ENCODE results near the gene RBL2.
"Not testable (repeated sequence)": the region's sequence is repeated elsewhere in the genome, so short reads cannot be mapped to it uniquely, and the experiment has no call there.

RBL2 gene

DNA sequence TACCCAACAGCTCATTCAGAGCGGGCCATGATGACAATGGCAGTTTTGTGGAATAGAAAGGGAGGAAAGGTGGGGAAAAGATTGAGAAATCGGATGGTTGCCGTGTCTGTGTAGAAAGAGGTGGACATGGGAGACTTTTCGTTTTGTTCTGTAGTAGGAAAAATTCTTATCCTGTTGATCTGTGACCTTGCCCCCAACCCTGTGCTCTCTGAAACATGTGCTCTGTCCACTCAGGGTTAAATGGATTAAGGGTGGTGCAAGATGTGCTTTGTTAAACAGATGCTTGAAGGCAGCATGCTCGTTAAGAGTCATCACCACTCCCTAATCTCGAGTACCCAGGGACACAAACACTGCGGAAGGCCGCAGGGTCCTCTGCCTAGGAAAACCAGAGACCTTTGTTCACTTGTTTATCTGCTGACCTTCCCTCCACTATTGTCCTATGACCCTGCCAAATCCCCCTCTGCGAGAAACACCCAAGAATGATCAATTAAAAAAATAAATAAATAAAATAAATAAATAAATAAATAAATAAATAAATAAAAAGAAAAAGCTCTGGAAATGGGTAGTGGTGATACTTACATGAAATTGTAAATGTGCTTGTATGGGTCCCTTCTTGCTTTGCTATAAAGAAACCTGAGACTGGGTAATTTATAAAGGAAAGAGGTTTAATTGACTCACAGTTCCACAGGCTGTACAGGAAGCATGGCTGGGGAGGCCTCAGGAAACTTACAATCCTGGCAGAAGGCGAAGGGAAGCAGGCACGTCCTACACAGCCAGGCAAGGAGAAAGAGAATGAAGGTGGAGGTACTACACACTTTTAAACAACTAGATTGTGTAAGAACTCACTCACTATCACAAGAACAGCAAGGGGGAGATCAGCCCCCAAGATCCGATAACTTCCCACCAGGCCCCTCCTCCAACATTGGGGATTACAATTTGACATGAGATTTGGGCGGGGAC, 105.8 kb downstream of the RBL2 start:
- not testable (repeated sequence) for DNase-seq

Data from activated CD4-positive, alpha-beta T cell treated with anti-CD3 and anti-CD28 coated beads for 48 hours (primary cell).